Measurements from ENCODE around the gene MSH2. TPM values are rescaled to one million over a fixed set of nuclear protein-coding genes. Genes with fewer than 3 reads are reported as not detected.

MSH2 gene
- total and polyA plus RNA-seq, 2 donors (not counting 3 experiments of a cell fraction or from before 2014, with no cell fraction given): 9.7 to 30.5 TPM

DNA sequence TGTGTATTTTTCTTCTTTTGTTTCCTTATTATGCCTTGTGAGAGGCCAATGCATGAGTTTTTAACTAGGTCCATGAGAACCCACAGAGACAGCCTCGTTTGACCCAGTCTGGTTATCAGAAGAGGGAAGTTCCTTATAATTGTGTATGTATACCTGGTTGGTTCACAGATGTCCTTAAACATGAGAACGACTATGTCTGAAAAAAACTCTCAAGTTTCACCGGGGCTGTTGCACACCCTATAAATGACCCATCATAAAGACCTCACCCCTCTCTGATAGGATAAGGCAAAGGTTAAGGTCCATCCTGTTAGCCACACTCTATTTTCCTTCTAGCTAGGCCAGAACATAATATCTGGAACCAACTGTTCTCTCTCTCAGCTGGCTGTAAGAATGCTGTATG lies 42.7 kb upstream of the MSH2 start:
- no peaks in the 10 kb centered on the region for H3K27me3 ChIP-seq (ENCODE audit: control insufficient read depth in 2 of 2, insufficient read depth in 2 of 2, low read length in 2 of 2)
- no peaks in the 10 kb centered on the region for H4K20me1 ChIP-seq (replicated peaks; ENCODE audit: control insufficient read depth, extremely low read depth, insufficient read depth, low read length)
- ChIA-PET CTCF (interaction anchor here (1.2 to 1.4 kb wide), 2 partner anchors 28 kb away, joined by 3 to 7 read pairs; no protein-coding TSS in a partner anchor), POLR2A (no interaction called here)
- H2AFZ ChIP-seq (ENCODE audit: low read depth, low read length): no peak overlapping the region
- BruUV-seq (replicated peaks): no TSS peak
- FAIRE-seq: no peak
- H3K79me2 ChIP-seq (ENCODE audit: control insufficient read depth, insufficient read depth, low read length): no peaks in the 10 kb centered on the region
- H3K9me3 ChIP-seq (replicated peaks; ENCODE audit: control insufficient read depth, insufficient read depth, low read length): no peaks in the 10 kb centered on the region
- H3K4me3 ChIP-seq (replicated peaks in 1 of 3; ENCODE audit: insufficient read depth in 1 of 3, low read depth in 1 of 3, low read length in 3 of 3): no peak overlapping the region
- DNase-seq (ENCODE audit: low read depth, low spot score): no peak
- peaks cover 2% of the 10 kb centered on the region for H3K4me1 ChIP-seq (ENCODE audit: control insufficient read depth, extremely low read depth, insufficient read depth, low read length)
- intact Hi-C loops (cut with micrococcal nuclease) (no loop called here), dilution Hi-C loops (cut with MboI; ENCODE audit: extremely low pct_ligation_motif_present, low sequenced_read_pairs) (no loop called here)
- no peaks in the 10 kb centered on the region for H3K9me1 ChIP-seq (replicated peaks; ENCODE audit: control insufficient read depth, extremely low read depth, insufficient read depth, low read length)
- no peak overlapping the region for H3K4me2 ChIP-seq (ENCODE audit: insufficient read depth, low read length)
- no peak overlapping the region for H3K27ac ChIP-seq (ENCODE audit: insufficient read depth, low read depth, low read length)
- H3K9ac ChIP-seq (replicated peaks; ENCODE audit: extremely low read depth, insufficient read depth, low read length): no peak overlapping the region
- no peaks in the 10 kb centered on the region for H3K36me3 ChIP-seq (ENCODE audit: control insufficient read depth in 2 of 2, extremely low read depth in 1 of 2, insufficient read depth in 2 of 2, low read length in 2 of 2)
- no peak for TF ChIP-seq EZH2 (IDR thresholded peaks at IDR 0.05; ENCODE audit: borderline replicate concordance, low read depth, low read length, severe bottlenecking)
- no peak for TF ChIP-seq CTCF (IDR thresholded peaks at IDR 0.05; ENCODE audit: extremely low read depth in 1 of 2, insufficient read depth in 1 of 2, low read depth in 1 of 2, low read length in 2 of 2)
- TF ChIP-seq GATA2 (IDR thresholded peaks at IDR 0.05; ENCODE audit: insufficient read depth, insufficient read length, low read depth, low read length): no peak
- no peak for TF ChIP-seq MYC (IDR thresholded peaks at IDR 0.05; ENCODE audit: low read depth, low read length)
- TF ChIP-seq JUN (IDR thresholded peaks at IDR 0.05; ENCODE audit: borderline replicate concordance, insufficient read depth, insufficient read length, low read depth): no peak
- TF ChIP-seq, protein P1, sequence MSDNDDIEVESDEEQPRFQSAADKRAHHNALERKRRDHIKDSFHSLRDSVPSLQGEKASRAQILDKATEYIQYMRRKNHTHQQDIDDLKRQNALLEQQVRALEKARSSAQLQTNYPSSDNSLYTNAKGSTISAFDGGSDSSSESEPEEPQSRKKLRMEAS (IDR thresholded peaks at IDR 0.05; ENCODE audit: insufficient read depth, insufficient read length): no peak
- no peak for TF ChIP-seq POLR2AphosphoS5 (IDR thresholded peaks at IDR 0.05; ENCODE audit: insufficient read depth, low read depth, low read length)
- no peak for TF ChIP-seq POLR2A (IDR thresholded peaks at IDR 0.05; ENCODE audit: low read depth, low read length)
- TF ChIP-seq FOS (IDR thresholded peaks at IDR 0.05; ENCODE audit: borderline replicate concordance, insufficient read depth, low read length): no peak
